ENCODE measurements around the gene PALM.
"Not testable (repeated sequence)": the region's sequence is repeated elsewhere in the genome, so short reads cannot be mapped to it uniquely, and the experiment has no call there.

PALM gene

DNA sequence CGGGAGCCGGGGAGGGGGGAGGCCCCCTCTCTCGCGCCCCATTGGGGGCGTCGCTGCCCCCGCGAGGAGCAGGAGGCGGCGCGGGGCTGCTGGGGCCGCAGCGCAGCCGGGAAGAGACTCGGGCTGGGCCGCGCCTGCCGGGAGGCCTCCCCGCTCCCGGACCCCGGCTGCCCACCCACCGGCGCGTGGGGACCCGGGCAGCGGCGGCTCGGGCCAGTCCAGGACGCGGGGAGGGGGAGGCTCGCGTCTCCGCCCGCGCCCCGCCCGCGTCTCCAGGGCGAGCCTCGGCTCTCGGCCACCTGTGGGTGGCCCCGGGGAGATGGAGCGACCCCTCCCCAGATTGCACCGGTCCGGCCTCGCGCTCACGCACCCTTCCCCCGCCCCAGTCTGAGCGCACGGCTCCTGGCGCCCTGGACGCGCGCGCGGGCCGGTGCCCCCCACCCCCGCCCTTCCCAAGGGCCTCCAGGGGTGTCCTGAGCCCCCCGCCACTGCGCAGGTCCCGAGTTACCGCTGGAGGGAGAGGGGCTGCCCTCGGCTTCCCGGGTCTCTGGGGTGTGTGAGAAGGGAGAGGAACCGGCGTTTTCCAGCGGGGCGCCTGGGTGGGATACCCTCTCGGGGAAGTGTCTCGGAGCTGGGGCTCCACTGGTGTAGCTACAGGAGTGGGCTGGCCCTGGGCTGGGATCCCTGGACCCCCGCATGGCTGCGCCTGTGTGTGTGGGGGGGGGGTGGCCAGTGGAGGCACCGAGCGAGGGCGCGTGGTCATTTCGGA lies 645 bp downstream of the PALM start:
- no peak for DNase-seq

GRCh38 chr19:709965-710571 lies 1.3 kb downstream of the PALM start:
- DNase-seq: no peak

DNA sequence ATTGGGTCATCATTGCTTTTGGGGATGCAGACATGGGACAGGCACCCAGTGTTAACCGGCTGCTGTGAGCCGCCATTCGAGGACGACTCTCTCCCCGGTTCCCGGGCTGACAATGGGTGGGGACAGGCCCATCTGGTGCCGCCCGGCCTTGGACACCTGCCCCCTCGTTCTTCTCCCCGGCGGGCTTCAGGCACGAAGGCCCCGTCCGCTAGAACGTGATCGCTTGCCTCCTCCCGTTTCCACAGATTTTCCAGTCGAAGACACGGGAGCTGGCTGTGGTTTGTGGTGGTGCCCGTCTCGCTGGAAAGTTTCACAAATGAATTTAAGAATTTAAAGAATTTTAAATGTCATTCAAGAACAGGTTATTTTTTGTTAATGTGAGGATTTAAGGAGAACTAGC lies 2.0 kb downstream of the PALM start:
- DNase-seq: no peak

DNA sequence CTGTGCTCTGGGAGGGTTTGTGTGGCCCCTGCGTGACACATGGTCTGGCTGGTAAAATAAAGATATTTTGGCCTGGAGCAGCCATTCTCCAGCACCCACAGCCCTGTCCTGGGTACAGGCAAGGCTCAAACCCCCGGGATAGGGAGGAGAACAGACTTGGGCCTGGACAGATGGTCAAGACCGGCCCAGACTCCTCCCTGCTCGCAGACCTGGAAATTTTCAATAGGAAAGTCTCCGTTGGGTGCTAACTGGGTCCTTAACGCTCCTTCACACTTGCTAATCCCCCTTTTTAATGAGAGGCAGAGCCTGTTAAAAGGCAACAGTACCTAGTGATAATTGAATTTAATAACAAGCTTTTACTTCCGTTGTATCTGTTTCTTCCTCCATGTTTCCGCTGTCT lies 2.5 kb downstream of the PALM start:
- no peak for DNase-seq

DNA sequence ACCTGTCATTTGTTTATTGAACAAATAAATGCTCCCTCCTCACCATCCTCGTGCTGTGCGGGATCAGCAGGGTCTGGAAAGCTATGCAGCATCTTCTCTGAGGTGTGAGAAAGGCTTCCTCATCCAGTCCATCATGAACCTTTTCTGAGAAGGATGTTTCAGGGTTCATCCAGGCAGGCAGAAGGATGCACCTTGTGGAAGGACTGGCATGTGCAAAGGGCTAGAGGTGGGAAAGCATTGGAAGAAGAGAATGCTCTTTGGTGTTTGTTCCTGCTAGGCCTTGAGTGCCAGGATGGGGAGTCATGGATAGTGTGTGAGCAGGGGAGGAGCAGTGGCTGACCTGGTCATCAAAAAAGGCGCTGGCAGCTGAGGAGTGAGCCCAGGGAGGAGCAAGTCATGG lies 6.6 kb downstream of the PALM start:
- no peak for DNase-seq

DNA sequence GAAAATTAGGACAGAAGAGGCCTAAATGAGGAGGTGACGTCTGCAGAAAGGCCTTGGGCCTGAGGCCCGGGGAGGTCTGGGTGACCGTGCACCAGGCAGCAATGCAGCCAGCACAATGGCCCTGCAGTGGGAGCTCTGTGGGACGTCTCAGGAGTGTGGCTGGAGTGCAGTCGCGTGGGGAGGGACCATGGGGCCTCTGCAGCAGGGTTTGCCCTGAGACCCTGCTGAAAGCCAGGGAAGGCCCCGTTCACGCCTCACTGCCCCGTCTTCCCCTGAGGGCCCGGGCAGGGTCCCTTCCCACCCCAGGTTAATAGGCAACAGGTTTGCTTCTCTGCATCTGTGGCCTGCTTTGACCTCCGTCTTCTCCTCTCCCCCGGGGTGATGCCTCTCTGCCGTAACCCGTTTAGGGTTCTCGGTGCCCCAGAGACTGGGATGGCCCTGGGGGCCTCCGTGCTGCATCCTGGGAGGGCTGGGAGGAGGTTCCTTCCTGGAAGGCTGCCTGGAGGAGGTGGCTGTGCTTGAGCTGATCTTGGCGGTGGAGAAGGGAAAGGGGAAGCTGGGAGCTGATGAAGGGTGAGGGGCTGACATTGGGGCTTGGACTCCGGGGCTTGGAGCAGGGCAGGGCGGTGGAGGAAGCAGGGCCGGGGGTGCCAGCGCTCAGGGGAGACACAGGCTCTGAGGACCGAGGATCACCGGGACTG lies 9.7 kb downstream of the PALM start:
- DNase-seq: no peak

DNA sequence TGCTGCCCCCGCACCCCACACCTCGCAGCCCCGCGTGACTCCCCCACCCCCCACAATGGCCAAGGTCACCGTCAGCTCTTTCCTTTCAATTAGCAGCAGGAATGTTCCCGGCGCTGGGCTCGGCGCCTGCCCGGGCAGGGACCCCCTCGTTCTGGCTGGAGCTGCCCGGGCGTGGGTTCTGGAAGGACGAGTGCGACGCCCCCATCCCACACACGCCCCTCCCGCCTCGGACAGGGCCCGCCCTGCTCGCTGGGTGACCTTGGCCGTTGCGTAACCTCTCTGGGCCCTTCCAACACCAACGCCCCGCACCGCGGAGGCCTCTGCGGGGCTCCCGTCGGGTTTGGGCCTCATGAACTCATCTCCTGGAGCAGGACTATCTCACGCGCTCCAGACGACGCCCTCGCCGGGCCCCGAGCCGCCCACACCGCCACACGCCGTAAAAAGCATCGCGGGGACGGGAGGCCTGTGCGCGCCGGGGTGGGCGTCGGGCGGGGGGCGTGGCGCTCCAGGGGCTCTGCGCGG lies 10.3 kb downstream of the PALM start:
- no peak for DNase-seq

DNA sequence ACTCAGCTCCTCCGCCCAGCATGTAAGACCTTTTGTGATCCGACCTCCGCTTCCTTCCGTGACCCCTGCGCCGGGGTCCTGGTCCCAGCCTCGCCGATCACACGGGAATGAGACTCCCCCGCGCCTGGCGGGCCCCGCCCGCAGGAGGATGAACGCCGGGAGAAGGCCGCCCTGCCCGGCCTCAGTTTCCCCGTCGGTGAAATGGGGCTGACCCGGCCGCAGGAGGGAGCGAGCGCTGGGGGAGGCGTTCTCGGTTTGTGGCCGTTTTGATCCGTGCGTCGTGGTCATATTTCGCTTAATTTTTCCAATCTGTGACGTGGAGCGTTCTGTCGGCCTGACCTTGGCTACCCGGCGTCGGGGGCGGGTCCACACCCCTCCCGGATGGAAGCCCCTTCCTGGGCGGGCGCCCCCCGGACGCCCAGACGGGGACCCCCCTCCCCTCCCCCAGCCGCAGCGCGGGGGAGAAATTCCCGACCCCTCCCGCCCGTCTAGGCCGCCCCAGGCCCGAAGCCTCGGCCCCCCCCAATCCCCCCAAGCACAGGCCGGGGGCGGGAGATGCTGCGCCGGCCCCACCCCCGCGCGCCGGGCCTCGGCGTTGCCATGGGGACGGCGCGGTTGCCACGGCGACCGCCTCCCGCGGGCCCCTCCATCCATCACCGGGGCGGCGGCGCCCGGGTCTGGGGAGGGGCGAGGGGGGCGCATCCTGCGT lies 11.1 kb downstream of the PALM start:
- no peak for DNase-seq

DNA sequence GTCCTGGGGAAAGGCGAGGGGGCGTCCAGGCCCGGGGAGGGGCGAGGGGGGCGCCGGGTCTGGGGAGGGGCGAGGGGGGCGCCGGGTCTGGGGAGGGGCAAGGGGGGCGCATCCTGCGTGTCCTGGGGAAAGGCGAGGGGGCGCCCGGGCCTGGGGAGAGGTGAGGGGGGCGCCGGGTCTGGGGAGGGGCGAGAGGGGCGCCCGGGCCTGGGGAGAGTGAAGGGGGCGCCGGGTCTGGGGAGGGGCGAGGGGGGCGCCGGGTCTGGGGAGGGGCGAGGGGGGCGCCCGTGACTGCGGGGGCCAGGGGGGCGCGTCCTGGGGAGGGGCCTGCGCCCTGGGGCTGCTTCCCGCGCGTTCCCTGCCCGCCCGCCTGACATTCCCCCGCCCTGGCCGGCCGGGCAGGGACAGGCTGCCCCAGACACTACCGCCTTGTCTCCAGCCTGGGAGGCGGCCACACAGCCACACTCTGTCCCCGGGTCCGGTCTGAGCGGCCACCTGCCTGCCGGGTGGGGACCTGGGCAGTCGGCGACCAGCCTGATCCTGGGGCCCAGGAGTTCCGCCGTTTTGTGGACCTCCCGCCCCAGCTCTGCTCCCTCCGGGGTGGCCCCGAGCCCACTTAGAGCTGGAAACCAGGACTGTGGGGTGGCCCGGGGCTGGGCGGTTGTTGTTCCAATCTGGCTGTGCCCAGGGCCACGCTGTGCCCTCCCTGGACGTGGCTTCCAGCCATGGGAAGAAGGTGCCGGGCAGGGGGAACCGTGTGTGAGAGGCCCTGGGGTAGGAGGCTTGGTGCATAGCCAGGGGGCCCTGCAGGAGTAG lies 11.8 kb downstream of the PALM start:
- no peak for DNase-seq

- DNase-seq: no peak
Observed at GRCh38 chr19:722553-723101, 13.9 kb downstream of the PALM start.

DNA sequence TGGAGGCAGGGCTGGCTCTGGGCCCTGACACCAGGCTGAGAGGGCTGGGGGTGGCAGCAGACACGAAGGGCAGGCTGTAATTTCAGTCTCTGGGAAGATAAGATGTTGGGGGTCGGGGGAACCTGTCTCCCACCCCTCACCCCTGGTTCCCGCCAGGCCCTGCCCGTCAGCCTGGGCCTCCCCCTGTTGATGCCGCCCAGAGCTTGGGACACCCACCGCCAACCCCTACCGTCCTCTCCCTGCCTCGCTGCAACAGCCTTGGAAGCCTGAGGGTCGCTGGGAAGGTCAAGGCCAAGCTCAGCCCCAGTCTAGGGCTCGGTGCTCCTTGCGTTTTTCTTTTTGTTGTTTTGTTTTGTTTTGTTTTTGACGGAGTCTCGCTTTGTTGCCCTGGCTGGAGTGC lies 14.5 kb downstream of the PALM start:
- DNase-seq: no peak

GRCh38 chr19:723714-724113 lies 15.0 kb downstream of the PALM start:
- DNase-seq: no peak

- DNase-seq: no peak
Observed at GRCh38 chr19:725461-726089, 16.8 kb downstream of the PALM start.

DNA sequence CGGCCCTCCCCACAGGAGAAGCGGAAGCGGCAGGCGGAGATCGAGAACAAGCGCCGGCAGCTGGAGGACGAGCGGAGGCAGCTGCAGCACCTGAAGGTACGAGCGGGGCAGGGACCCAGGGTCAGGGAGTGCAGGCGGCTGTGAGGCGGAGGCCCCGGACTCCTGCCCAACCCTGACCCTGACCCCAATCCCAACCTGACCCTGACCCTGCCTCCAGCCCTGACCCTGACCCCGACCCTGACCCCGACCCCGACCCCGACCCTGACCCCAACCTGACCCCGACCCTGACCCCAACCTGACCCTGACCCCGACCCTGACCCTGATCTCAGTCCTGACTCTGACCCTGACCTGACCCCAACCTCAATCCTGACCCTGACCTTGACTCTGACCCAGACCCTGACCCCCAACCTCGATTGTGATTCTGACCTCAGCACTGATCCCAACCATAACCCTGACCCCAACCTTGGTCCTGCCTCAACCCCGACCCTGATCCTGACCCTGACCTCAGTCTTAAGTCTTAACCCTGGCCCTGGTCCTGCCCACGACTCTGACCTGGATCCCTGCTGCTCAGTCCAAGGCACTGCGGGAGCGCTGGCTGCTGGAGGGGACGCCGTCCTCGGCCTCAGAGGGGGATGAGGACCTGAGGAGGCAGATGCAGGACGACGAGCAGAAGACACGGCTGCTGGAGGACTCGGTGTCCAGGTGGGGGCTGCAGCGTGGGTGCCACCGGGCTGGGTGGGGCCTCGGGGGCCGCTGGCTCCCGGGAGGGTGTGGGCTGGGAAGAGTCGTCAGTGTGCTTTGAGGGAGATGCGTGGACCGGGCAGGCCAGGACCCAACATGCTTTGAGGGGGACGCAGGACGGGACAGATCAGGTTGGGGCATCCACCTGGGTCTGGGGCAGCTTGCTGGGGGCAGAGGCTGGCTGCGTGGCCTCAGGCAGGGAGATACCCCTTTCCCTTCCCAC lies 18.5 kb downstream of the PALM start:
- DNase-seq: no peak

GRCh38 chr19:728011-728410 lies 19.3 kb downstream of the PALM start:
- DNase-seq: no peak

DNA sequence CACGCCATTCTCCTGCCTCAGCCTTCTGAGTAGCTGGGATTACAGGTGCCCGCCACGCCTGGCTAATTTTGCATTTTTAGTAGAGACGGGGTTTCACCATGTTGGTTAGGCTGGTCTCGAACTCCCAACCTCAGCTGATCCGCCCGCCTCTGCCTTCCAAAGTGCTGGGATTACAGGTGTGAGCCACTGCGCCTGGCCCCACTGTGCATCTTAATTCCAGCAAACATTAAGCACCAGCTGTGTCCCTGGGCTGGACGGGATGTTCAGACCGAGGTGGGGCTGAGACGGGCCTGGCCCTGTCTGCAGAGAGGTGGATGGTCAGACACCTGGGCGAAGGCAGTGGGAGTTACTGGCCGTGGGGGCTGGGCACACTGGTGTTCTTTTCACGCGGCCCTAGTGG lies 20.8 kb downstream of the PALM start:
- not testable (repeated sequence) for DNase-seq

DNA sequence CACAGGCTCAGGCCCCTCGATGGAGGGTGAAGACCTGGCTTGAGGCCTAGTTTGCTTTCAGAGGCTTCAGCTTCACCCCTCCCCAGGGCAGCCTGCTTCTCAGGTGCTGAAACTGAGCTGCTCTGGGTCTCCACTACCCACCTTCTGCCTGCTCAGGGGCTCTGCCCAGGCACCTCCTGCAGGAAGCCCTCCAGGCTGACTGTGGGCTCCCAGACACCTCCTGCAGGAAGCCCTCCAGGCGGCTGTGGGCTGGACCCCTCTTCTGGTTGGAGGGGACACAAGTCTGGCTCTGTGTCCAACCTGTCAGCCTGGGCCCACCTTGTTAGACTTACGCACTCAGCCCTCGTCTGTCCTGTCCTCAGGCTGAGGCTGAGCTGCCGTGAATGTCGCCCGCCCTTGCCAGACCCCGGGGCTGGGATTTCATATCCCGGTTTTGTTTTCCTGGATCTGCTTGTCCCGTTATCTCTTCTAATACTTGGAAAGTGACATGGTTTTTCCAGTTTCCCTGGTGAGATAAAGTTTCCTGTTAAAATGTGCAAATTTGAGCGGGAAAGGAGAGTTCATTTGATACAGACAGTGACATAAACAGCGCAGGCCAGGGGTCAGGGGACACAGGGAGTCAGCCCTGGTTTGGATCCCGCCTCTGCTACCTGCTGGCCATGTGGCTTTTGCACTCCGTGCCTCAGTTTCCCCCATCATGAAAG lies 21.4 kb downstream of the PALM start:
- DNase-seq: no peak

GRCh38 chr19:731000-731399 lies 22.3 kb downstream of the PALM start:
- DNase-seq: no peak

DNA sequence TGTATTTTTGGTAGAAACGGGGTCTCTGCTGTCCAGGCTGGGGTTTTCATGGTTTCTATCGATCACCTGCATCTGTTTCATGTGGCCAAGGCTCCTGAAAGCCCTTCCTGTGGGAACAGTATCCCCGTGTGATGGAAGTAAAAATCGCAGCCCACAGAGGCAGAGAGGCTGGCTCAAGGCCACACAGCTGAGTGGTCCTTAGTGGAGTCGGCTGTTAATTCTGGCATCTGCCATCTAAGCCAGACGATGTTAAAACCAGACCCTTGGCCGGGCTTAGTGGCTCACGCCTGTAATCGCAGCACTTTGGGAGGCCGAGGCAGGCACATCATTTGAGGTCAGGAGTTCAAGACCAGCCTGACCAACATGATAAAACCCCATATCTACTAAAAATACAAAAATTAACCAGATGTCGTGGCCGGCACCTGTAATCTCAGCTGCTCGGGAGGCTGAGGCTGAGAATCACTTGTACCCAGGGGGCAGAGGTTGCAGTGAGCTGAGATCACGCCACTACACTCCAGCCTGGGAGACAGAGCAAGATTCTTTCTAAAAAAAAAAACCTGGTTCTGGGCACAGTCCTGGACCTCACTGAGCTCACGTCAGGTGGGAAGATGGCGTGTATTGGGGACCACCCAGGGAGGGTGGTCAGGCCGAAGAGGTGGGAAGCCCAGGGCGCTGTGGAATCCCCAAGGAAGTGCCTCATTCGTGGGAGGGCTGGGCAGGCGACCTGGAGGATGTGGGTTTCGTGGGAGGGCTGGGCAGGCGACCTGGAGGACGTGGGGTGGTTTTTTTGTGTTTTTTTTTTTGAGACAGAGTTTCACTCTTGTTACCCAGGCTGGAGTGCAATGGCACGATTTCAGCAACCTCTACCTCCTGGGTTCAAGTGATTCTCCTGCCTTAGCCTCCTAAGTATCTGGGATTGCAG lies 23.7 kb downstream of the PALM start:
- no peak for DNase-seq
